ENCODE results near the gene FEN1.

Gene FEN1

DNA sequence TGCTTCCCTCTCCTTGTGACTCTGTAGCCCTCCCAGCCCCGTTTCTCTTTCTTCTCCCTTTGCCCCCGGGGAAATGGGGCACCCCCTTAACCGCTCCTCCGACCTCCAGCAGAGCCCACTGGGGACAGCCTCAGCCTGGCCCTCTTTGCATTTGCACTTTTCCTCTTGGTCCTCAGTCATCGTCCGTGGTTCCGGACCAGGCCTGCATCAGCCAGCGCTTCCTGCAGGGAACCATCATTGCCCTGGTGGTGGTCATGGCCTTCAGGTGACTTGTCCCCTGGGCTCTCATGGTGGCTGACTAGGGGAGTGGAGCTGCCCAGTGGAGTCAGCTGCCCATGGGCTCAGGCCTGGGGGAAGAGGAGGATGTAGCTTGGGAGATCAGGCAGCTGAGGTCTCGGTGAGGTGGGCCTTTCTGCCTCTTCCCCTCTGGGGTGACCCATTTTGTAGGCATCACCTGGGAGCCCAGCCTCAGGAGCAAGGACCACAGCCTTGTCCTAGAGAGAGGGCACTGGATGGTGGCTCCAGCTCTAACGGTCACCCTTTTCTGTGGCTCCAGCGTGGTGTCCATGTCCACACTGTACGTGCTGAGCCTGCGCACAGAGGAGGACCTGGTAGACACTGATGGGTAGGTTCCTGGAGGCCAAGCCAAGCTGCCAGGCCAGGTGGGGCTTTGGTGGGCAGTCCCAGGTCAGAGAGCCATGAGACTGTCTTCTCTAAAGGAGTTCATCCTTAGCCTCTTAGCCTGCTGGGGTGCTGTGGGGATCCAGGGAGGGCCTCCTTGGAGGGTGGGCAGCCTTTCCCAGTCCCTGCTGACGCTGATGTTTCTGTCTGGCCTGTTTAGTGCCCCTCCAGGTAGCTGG lies 12.8 kb upstream of the FEN1 start:
- DNase-seq (ENCODE audit: low spot score) = no peak
- Histone ChIP-seq H2BK12ac (ENCODE audit: low read length) (no peak overlapping the region), H3K9ac (ENCODE audit: low read depth, low read length, poor library complexity) (no peak overlapping the region), H4K8ac (ENCODE audit: low read depth, low read length) (no peak overlapping the region), H3K9me3 (replicated peaks in 1 of 2; ENCODE audit: control insufficient read depth in 2 of 2, insufficient read depth in 1 of 2, low read depth in 1 of 2, low read length in 2 of 2) (peaks cover 0 to 2% of the 10 kb centered on the region in 2 donors), H3K36me3 (replicated peaks in 1 of 2; ENCODE audit: control insufficient read depth in 2 of 2, insufficient read depth in 2 of 2, low read length in 2 of 2) (peaks cover 9 to 50% of the 10 kb centered on the region in 2 donors), H3K4me2 (ENCODE audit: insufficient read depth, low read length, poor library complexity, severe bottlenecking) (no peak overlapping the region), H3K79me1 (ENCODE audit: low read depth, low read length) (peaks cover 1% of the 10 kb centered on the region), H3K27ac (replicated peaks; ENCODE audit: low read length) (no peak overlapping the region), H2BK15ac (ENCODE audit: low read length) (no peak overlapping the region), H3K27me3 (ENCODE audit: control insufficient read depth in 3 of 3, insufficient read depth in 3 of 3, low read depth in 1 of 3, low read length in 3 of 3) (no peaks in the 10 kb centered on the region), H4K91ac (ENCODE audit: low read depth, low read length, poor library complexity) (no peak overlapping the region), H3K4me1 (ENCODE audit: control insufficient read depth in 2 of 2, insufficient read depth in 1 of 2, low read depth in 1 of 2, low read length in 2 of 2) (peaks cover 0 to 5% of the 10 kb centered on the region in 2 donors), H2AK5ac (ENCODE audit: low read depth, low read length) (peak overlapping the region; percentile 40), H2BK5ac (ENCODE audit: low read length) (peak overlapping the region; percentile 45), H3K14ac (ENCODE audit: low read length) (no peak overlapping the region), H3K18ac (ENCODE audit: low read length) (no peak overlapping the region), H3K4me3 (ENCODE audit: low read length in 2 of 2) (no peak overlapping the region), H3K23ac (ENCODE audit: low read depth, low read length, poor library complexity) (no peak overlapping the region), H3K4ac (ENCODE audit: low read length) (no peak overlapping the region), H2BK120ac (ENCODE audit: low read depth, low read length) (no peak overlapping the region), H2AFZ (ENCODE audit: low read length) (no peak overlapping the region)
- no CpG with 5 or more reads among the region's 14 CpGs for WGBS, 2 donors (ENCODE audit: extremely low coverage in 2 of 2, insufficient read length in 2 of 2, insufficient replicate concordance in 1 of 2)

- H4K8ac ChIP-seq (ENCODE audit: low read depth, low read length) = no peak overlapping the region
- no peak overlapping the region for H2BK12ac ChIP-seq (ENCODE audit: low read length)
- H3K23ac ChIP-seq (ENCODE audit: low read depth, low read length, poor library complexity) = peak overlapping the region; percentile 36
- H4K91ac ChIP-seq (ENCODE audit: low read depth, low read length, poor library complexity) = no peak overlapping the region
- H3K27ac ChIP-seq (replicated peaks; ENCODE audit: low read length) = no peak overlapping the region
- peaks cover 12 to 58% of the 10 kb centered on the region in 2 donors for H3K36me3 ChIP-seq (replicated peaks in 1 of 2; ENCODE audit: control insufficient read depth in 2 of 2, insufficient read depth in 2 of 2, low read length in 2 of 2)
- DNase-seq (ENCODE audit: low spot score) = no peak
- H2BK15ac ChIP-seq (ENCODE audit: low read length) = peak overlapping the region; percentile 40
- peak overlapping the region; percentile 77 for H3K14ac ChIP-seq (ENCODE audit: low read length)
- no peak overlapping the region for H3K4me2 ChIP-seq (ENCODE audit: insufficient read depth, low read length, poor library complexity, severe bottlenecking)
- no peaks in the 10 kb centered on the region for H3K27me3 ChIP-seq (ENCODE audit: control insufficient read depth in 3 of 3, insufficient read depth in 3 of 3, low read depth in 1 of 3, low read length in 3 of 3)
- peak overlapping the region; percentile 75 for H3K9ac ChIP-seq (ENCODE audit: low read depth, low read length, poor library complexity)
- peak overlapping the region; percentile 75 for H2BK120ac ChIP-seq (ENCODE audit: low read depth, low read length)
- no CpG with 5 or more reads among the region's 9 CpGs for WGBS, 2 donors (ENCODE audit: extremely low coverage in 2 of 2, insufficient read length in 2 of 2, insufficient replicate concordance in 1 of 2)
- peak overlapping the region; percentile 45 for H2BK5ac ChIP-seq (ENCODE audit: low read length)
- H2AK5ac ChIP-seq (ENCODE audit: low read depth, low read length) = peak overlapping the region; percentile 40
- H3K18ac ChIP-seq (ENCODE audit: low read length) = peak overlapping the region; percentile 41
- H3K4me1 ChIP-seq (ENCODE audit: control insufficient read depth in 2 of 2, insufficient read depth in 1 of 2, low read depth in 1 of 2, low read length in 2 of 2) = peaks cover 0 to 5% of the 10 kb centered on the region in 2 donors
- H3K4ac ChIP-seq (ENCODE audit: low read length) = no peak overlapping the region
- H3K79me1 ChIP-seq (ENCODE audit: low read depth, low read length) = peaks cover 1% of the 10 kb centered on the region
- peaks cover 0 to 2% of the 10 kb centered on the region in 2 donors for H3K9me3 ChIP-seq (replicated peaks in 1 of 2; ENCODE audit: control insufficient read depth in 2 of 2, insufficient read depth in 1 of 2, low read depth in 1 of 2, low read length in 2 of 2)
- H3K4me3 ChIP-seq (ENCODE audit: low read length in 2 of 2) = no peak overlapping the region
- no peak overlapping the region for H2AFZ ChIP-seq (ENCODE audit: low read length)
Observed at GRCh38 chr11:61780581-61781162, 12.0 kb upstream of the FEN1 start.

- Histone ChIP-seq H3K4me3 (ENCODE audit: low read length in 2 of 2) (no peak overlapping the region), H4K8ac (ENCODE audit: low read depth, low read length) (no peak overlapping the region), H4K91ac (ENCODE audit: low read depth, low read length, poor library complexity) (no peak overlapping the region), H2BK15ac (ENCODE audit: low read length) (no peak overlapping the region), H3K9ac (ENCODE audit: low read depth, low read length, poor library complexity) (no peak overlapping the region), H2AFZ (ENCODE audit: low read length) (no peak overlapping the region), H2AK5ac (ENCODE audit: low read depth, low read length) (no peak overlapping the region), H2BK120ac (ENCODE audit: low read depth, low read length) (no peak overlapping the region), H3K36me3 (replicated peaks in 1 of 2; ENCODE audit: control insufficient read depth in 2 of 2, insufficient read depth in 2 of 2, low read length in 2 of 2) (peaks cover 19 to 67% of the 10 kb centered on the region in 2 donors), H3K27ac (replicated peaks; ENCODE audit: low read length) (no peak overlapping the region), H3K9me3 (replicated peaks in 1 of 2; ENCODE audit: control insufficient read depth in 2 of 2, insufficient read depth in 1 of 2, low read depth in 1 of 2, low read length in 2 of 2) (peaks cover 0 to 2% of the 10 kb centered on the region in 2 donors), H3K27me3 (ENCODE audit: control insufficient read depth in 3 of 3, insufficient read depth in 3 of 3, low read depth in 1 of 3, low read length in 3 of 3) (no peaks in the 10 kb centered on the region), H3K23ac (ENCODE audit: low read depth, low read length, poor library complexity) (no peak overlapping the region), H3K4me1 (ENCODE audit: control insufficient read depth in 2 of 2, insufficient read depth in 1 of 2, low read depth in 1 of 2, low read length in 2 of 2) (no peaks in the 10 kb centered on the region), H2BK5ac (ENCODE audit: low read length) (no peak overlapping the region), H3K4me2 (ENCODE audit: insufficient read depth, low read length, poor library complexity, severe bottlenecking) (no peak overlapping the region), H3K4ac (ENCODE audit: low read length) (no peak overlapping the region), H3K14ac (ENCODE audit: low read length) (no peak overlapping the region), H2BK12ac (ENCODE audit: low read length) (no peak overlapping the region), H3K18ac (ENCODE audit: low read length) (no peak overlapping the region), H3K79me1 (ENCODE audit: low read depth, low read length) (peaks cover 5% of the 10 kb centered on the region)
- no peak for DNase-seq (ENCODE audit: low spot score)
- no CpG with 5 or more reads among the region's 5 CpGs for WGBS, 2 donors (ENCODE audit: extremely low coverage in 2 of 2, insufficient read length in 2 of 2, insufficient replicate concordance in 1 of 2)
Observed at GRCh38 chr11:61781585-61781984, 11.1 kb upstream of the FEN1 start.

GRCh38 chr11:61782299-61782698 lies 10.4 kb upstream of the FEN1 start:
- H2BK12ac ChIP-seq (ENCODE audit: low read length) = no peak overlapping the region
- peaks cover 5% of the 10 kb centered on the region for H3K79me1 ChIP-seq (ENCODE audit: low read depth, low read length)
- H2BK15ac ChIP-seq (ENCODE audit: low read length) = no peak overlapping the region
- no peak overlapping the region for H2AFZ ChIP-seq (ENCODE audit: low read length)
- no peak overlapping the region for H3K23ac ChIP-seq (ENCODE audit: low read depth, low read length, poor library complexity)
- H3K9me3 ChIP-seq (replicated peaks in 1 of 2; ENCODE audit: control insufficient read depth in 2 of 2, insufficient read depth in 1 of 2, low read depth in 1 of 2, low read length in 2 of 2) = peaks cover 0 to 2% of the 10 kb centered on the region in 2 donors
- H2BK120ac ChIP-seq (ENCODE audit: low read depth, low read length) = no peak overlapping the region
- H4K91ac ChIP-seq (ENCODE audit: low read depth, low read length, poor library complexity) = no peak overlapping the region
- DNase-seq (ENCODE audit: low spot score) = no peak
- no peak overlapping the region for H3K27ac ChIP-seq (replicated peaks; ENCODE audit: low read length)
- H3K4ac ChIP-seq (ENCODE audit: low read length) = no peak overlapping the region
- H2AK5ac ChIP-seq (ENCODE audit: low read depth, low read length) = no peak overlapping the region
- no peak overlapping the region for H3K14ac ChIP-seq (ENCODE audit: low read length)
- H2BK5ac ChIP-seq (ENCODE audit: low read length) = no peak overlapping the region
- no peak overlapping the region for H3K9ac ChIP-seq (ENCODE audit: low read depth, low read length, poor library complexity)
- H3K27me3 ChIP-seq (ENCODE audit: control insufficient read depth in 3 of 3, insufficient read depth in 3 of 3, low read depth in 1 of 3, low read length in 3 of 3) = no peaks in the 10 kb centered on the region
- no peak overlapping the region for H3K18ac ChIP-seq (ENCODE audit: low read length)
- H4K8ac ChIP-seq (ENCODE audit: low read depth, low read length) = no peak overlapping the region
- H3K4me2 ChIP-seq (ENCODE audit: insufficient read depth, low read length, poor library complexity, severe bottlenecking) = no peak overlapping the region
- WGBS, 2 donors (ENCODE audit: extremely low coverage in 2 of 2, insufficient read length in 2 of 2, insufficient replicate concordance in 1 of 2) = no CpG with 5 or more reads among the region's 3 CpGs
- H3K36me3 ChIP-seq (replicated peaks in 1 of 2; ENCODE audit: control insufficient read depth in 2 of 2, insufficient read depth in 2 of 2, low read length in 2 of 2) = peaks cover 26 to 74% of the 10 kb centered on the region in 2 donors
- no peaks in the 10 kb centered on the region for H3K4me1 ChIP-seq (ENCODE audit: control insufficient read depth in 2 of 2, insufficient read depth in 1 of 2, low read depth in 1 of 2, low read length in 2 of 2)
- no peak overlapping the region for H3K4me3 ChIP-seq (ENCODE audit: low read length in 2 of 2)

Measured in neuronal stem cell (in vitro differentiated cells).